ENCODE measurements around the gene COQ2.

GRCh38 chr4:83323136-83323535, 38.5 kb upstream of the COQ2 start:
- TF ChIP-seq USF1 (IDR thresholded peaks at IDR 0.05; ENCODE audit: borderline replicate concordance, low read depth) = no peak
- no peak for TF ChIP-seq TAF1 (IDR thresholded peaks at IDR 0.05; ENCODE audit: borderline replicate concordance, low read depth, low read length)
- no peak for TF ChIP-seq MEF2A (IDR thresholded peaks at IDR 0.05; ENCODE audit: borderline replicate concordance, low read depth)
- TF ChIP-seq PBX3 (IDR thresholded peaks at IDR 0.05) = no peak
- no peak for TF ChIP-seq CTCF (IDR thresholded peaks at IDR 0.05)
- TF ChIP-seq RAD21 (IDR thresholded peaks at IDR 0.05; ENCODE audit: low read length) = no peak
- TF ChIP-seq EZH2phosphoT487 (IDR thresholded peaks at IDR 0.05; ENCODE audit: borderline replicate concordance, low read depth) = no peak
- no peak for TF ChIP-seq GATA2 (CRISPR knock-in tag; IDR thresholded peaks at IDR 0.05)
- no peak for TF ChIP-seq GABPA (IDR thresholded peaks at IDR 0.05; ENCODE audit: low read depth)
- TF ChIP-seq CHD2 (IDR thresholded peaks at IDR 0.05; ENCODE audit: low read length, partially characterized antibody) = no peak

Data from SK-N-SH (cell line).